GM21717 (cell line): ENCODE data around the gene CACNA2D1.
"Not testable (repeated sequence)": the region's sequence is repeated elsewhere in the genome, so short reads cannot be mapped to it uniquely, and the experiment has no call there.

Experiments
- ATAC-seq: cut with Tn5 transposase; IDR thresholded peaks from one replicate; pipeline ENCODE4 v1.9.1; 2021; ENCODE audit warnings: mild to moderate bottlenecking, moderate library complexity; ENCODE audit not compliant: unreplicated experiment

Gene CACNA2D1

DNA sequence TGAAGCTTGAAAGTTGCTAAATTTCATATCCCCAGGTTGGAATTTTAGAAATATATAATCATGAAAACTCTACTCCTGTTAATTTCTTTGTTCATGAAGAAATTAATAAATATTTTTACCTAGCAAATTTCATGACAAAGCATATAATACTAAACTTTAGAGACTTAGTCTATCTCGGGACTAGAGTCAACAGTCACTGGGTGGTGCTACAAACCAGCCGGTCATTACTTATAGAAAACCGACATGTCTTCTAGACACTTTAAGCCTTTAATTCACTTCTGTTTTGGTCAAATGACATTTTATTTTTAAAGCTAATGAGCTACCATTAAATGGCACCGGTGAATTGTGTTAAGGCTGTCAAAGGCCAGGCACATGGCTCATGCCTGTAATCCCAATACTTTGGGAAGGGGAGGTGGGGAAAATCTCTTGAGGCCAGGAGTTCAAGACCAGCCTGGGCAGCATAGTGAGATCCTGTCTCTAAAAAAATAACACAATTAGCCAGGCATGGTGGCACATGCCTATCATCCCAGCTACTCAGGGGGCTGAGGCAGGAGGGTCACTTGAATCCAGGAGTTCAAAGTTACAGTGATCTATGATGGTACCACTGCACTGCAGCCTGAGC, 270.1 kb downstream of the CACNA2D1 start:
- no peak for ATAC-seq

DNA sequence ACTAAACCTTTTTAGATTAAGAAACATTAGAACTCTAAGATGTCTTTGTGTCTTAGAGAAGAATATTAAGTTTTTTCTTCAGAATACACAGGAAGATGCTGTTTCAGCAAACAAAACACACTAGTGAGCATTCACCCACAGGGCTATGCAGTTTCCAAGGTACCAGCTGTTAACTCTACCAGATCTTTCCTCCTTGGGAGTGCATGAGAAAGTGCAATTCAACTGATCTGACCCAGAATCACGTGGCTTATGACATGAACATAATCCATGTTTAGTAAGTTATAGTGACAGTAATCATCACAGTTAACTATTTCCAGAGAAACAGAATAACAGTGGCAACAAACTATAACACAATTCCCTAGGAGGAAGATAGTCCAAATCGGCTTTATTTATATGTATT, 270.7 kb downstream of the CACNA2D1 start:
- no peak for ATAC-seq

DNA sequence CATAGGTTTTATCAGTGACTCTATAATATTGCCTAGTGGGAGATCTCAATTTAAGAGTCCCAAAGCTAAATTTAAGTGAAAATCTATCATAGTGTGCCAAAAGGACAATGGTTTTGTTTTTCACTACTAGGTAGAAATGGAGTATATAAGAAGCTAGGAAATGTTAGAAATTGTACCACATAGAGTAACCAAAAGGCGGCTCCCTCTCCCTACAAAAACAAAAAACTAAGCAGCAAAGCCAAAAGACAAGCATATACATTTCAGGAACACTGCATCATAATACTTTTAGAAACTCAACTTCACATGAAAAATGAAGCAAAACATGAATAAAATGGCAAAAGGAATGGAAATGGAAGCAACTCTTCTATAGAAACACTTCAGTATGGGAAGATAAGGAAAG, 271.6 kb downstream of the CACNA2D1 start:
- no peak for ATAC-seq

DNA sequence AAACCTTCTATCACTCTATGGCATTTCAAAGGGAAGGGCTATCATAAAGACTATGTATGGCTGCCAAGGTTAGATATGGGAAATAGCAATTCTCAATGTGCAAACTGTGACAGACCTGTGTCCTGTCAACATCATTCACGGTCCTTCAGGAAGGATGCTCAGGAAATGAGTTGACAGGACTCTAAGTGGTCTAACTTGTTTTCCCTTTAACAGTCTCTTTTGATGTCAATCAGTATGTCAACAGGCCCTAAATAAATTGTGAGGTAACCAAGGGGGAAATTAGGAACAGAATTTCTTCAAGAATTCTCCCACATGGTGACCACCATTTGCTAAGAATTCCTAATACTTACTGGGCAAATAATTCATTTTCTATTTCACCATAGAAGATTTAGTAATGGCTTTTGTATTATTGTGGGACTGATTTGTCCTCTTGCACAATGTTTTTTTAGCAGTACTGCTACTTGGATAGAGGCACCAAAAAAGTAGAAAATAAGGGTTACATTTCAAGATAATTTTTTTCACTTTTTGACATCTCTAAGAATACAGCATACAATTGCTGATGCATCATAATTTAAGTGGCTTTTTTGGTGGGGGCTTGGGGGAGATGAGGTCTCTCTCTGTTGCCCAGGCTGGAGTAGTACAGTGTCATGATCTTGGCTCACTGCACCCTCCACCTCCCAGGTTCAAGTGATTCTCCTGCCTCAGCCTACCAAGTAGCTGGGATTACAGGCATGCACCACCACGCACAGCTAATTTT, 275.8 kb downstream of the CACNA2D1 start:
- ATAC-seq, result no peak

DNA sequence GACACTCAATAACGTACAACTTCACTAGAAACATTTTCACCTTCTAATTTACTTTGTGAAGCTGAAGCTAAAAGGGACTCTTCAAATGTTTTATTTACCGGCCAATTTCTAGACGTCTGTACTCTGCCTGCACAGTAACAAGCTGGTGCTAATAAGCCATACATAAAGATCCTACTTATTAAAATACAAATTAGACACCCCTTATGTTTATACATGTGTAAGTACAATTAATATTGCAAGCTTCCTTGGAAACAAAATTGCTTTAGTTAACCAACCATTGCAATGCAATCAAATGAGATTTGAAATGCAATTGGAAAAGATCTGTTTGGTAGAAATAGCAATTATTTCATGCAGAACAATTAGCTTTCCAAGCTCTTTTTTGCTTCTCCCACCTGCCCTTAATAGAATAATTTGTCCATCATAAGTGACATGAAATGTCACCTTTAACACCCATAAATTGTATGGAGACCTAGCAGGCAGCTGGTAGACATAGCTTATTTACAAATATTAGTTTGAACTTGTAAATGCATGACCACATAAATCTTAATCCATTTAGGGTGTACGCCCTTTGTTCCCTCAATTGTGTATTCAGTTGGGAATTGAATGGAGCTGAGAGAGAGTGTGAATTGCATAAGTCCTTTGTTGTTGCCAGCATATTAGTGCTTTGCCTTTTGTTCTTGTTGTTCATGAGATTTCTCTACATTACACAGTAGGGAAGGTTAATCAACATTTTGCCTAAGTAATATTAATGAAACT, 277.1 kb downstream of the CACNA2D1 start:
- ATAC-seq, result no peak

DNA sequence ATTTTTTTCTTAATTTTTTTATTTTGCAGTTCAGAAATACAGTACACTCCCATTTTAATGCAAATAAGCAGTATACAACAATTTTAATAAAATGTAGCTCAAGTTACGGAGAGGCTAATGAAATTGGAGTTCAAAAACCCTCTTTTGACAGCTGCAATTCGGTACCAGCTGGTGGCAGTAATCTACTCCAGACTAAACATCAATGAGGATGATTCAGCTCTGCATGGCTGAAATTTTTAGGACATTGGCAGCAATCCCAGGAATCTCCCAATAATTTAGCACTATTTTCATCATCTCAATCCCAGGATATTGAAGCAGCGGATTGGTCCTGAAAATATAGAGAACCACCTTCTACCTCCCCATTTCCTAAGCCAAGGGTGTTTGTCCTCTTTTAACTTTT, 278.8 kb downstream of the CACNA2D1 start:
- ATAC-seq, result no peak

DNA sequence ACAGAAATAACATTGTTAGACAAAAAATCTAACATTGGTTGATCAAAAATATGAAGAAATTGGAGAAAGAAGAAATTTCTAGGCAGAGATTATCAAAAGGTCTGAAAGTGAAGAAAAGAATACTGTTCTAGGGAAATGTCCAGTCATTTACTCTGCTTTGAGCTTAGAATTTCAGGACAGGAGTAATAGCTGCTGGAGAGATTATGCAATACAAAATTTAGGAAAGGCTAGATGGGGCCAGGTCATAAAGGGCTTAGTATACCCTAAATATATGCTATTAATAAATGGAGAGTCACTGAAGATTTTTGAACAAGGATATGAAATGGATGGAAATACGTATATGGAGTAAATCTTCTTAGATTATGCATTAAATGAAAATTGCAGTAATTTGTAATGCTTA, 279.2 kb downstream of the CACNA2D1 start:
- ATAC-seq, result no peak

DNA sequence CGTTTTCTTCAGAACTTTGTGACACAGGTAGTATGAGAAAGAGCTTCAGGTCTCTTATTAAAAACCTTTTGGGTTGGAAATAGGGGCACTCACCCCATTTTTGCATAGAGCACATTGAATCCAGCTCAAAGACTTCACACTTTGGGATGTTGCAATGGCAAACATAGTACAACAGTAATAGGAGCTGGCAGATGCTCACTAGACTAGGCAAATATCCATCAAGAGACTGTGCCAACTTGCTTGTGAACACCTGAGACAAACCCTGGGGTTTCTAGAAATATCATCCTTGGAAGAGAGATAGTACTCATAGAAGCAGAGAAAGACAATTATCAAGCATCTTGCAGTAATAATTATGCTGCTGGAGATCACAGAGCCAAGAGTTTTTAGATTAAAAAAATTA, 280.0 kb downstream of the CACNA2D1 start:
- no peak for ATAC-seq

DNA sequence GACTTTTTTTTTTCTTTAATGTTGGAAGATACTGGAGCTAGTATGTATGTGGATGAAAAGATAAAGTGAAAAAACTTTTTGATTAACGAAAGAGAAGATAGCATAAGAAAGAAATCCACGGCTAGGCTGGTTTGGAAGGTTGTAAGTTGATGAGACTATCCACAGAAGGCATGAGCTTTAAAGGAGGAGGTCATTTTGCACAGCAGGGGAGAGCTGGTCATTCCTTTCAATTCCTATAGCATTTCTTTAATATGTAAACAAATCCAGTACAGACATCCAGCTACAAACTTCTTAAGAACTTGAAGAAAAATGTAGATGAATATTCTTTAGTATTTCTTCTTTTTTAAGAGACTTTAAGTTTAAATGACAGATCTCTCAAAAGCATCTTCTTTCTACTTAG, 281.3 kb downstream of the CACNA2D1 start:
- no peak for ATAC-seq

DNA sequence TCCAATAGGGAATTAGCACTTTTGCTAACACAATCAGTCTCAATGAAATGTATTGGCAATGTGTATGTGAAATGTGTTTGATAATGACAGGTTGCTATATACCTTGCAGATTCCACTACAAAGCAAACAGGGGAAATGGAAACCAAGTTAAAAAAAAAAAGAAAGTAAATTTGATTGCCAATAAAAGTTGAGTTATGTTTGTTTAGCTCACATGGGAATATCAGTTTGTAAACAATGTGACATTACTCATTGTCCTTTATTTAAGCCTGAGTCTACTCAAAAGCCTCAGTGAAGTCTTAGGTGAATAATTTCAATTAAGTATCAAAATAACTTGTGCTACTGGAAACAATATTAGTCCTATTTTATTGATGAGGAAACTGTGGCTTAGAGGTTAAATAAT, 285.2 kb downstream of the CACNA2D1 start:
- no peak for ATAC-seq

DNA sequence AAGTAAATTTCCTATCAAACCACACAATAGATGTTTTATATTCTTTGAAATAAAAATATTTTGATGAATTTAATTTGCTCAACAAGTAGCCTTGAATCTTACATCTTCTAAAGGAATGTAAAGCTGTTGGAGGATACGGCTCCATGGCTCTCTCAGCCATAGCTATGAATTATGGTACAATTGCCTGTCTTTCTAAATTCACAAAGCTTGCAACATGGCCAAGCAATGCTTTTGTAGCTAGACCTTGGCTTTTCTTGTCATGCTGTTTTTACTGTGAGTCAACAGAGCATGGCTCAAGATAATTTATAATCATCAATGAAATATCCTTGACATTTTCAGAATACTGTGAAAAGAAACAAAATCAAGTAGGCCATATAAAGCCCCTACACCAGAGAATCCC, 286.7 kb downstream of the CACNA2D1 start:
- no peak for ATAC-seq

DNA sequence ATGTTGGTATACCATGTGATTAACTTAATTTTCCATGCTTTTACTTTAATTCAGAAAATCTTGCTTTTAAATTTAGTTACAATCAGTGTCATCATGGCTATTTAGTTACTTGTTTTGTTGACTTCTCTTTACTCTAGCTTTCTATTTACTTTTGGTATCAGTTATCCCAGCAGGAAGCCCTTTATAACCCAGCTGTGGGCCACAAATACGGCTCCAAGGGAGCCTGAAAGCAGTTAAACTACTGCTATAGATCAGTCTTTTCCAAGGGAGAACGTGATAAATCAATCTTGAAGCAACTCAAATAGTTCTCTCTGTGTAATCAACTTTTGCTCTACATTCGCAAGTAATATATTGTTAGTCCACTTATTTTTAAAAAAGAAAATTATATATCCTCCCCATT, 287.4 kb downstream of the CACNA2D1 start:
- no peak for ATAC-seq

DNA sequence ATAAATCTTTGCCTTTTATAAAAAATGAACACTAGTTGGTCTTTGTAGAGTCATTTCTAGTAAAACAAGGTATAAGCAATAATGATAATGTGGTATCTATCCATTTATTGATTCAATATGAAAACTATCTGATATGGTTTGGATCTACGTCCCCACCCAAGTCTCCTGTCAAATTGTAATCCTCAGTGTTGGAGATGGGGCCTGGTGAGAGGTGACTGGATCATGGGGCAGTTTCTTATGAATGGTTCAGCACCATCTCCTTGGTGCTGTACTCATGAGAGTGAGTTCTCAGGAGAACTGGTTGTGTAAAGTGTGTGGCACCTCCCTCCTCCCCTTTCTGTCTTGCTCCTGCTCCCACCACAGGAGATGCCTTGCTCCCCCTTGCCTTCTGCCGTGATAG, 288.8 kb downstream of the CACNA2D1 start:
- no peak for ATAC-seq

DNA sequence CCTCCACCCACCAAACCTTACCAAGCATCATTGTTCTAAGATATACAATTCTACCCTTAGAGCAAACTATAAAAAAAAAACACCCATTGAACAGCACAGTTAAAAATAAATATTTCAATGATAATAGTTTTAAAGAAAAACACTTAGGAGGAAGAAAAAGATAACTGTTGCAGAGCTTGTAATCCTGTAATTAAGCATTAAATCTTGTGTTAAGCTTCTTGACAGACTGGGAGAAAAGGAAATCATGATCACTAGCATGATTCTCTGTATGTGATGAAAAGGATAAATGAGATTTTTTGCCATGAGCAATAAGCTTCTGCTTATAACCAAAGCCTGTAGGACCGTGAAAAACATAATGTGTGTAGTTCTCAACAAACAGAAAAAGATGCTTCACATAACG, 289.8 kb downstream of the CACNA2D1 start:
- no peak for ATAC-seq

DNA sequence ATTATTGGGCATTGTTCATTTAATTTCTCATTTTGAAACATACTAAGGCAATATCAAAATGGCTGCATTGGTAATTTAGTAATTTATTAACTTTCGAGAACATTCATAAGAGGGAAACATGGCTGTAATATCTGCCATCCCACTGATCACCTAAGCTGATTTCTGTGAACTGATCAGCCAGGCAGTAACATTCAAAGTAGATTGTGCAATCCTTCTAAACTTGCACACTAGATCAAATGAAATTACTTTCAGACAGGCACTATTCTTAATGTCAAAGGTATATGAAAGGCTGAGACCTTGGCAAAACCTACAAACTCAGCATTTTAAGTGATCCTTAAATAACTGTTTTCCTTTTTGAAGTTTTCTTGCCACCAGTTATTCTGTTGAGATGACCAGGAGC, 290.7 kb downstream of the CACNA2D1 start:
- no peak for ATAC-seq

DNA sequence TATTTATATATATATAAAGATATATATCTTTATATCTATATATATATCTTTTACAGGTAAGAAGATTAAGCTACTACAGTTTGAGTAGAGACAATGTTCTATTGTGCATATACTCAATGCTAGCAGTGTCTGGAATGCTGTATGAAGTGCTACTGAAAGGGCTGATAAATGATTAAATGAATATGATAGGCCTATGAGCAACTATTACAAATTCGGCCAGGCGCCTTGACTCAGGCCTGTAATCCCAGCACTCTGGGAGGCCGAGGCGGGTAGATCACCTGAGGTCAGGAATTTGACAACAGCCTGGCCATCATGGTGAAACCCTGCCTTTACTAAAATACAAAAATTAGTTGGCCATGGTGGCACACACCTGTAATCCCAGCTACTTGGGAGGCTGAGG, 297.1 kb downstream of the CACNA2D1 start:
- no peak for ATAC-seq

DNA sequence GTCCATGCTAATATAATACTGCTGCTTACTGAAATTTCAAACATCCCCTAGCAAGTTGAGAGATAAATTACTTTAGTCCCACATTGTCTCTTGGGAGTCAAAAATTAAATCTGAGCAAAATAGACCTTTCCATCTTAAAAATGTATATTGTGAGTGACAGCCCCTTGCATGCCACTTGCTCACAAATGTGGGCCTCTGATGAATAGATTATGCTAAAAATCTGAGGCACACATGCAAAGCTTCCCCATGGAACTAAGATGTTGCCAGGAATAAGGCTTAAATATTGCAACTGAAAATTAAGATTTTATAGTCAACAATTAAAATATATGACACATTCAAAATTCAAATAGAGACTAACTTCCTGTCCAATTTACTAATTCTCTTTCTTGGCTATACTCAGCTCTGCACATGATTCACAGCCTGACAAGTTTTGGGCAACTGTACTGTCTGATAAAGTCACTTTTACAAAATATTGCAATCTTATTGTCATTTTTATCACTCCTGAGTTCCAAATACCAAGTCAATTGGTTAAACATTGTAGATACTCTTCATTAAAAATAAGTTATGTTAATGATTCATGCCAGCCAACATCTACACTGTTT, 301.2 kb downstream of the CACNA2D1 start:
- ATAC-seq, result no peak

DNA sequence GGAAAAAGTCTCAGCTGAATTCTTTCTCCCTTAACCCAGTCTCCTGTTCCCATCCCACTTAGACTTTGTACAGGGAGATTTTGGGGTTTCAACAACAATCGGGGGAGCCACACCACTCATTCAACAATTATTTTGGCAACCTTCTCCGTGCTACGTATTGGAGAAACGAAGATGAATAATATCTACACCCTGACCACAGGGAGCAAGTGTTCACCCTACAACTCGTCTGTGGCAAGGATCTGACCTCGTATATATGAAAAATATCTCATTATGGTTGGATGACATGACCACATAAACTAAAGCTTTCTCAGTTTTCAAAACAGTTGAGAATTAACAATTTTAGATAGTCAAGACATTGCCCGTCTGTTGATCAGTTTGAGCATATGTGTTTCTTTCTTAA, 302.1 kb downstream of the CACNA2D1 start:
- ATAC-seq, result no peak

DNA sequence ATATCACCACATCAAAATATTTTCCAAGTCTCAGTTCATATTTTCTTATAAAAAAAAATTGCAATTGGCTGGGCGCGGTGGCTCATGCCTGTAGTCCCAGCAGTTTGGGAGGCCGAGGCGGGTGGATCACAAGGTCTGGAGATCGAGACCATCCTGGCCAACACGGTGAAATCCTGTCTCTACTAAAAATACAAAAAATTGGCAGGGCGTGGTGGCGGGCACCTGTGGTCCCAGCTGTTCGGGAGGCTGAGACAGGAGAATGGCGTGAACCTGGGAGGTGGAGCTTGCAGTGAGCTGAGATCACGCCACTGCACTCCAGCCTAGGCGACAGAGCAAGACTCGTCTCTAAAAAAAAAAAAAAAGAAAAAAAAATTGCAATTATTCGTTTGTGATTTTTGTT, 303.0 kb downstream of the CACNA2D1 start:
- not testable (repeated sequence) for ATAC-seq

DNA sequence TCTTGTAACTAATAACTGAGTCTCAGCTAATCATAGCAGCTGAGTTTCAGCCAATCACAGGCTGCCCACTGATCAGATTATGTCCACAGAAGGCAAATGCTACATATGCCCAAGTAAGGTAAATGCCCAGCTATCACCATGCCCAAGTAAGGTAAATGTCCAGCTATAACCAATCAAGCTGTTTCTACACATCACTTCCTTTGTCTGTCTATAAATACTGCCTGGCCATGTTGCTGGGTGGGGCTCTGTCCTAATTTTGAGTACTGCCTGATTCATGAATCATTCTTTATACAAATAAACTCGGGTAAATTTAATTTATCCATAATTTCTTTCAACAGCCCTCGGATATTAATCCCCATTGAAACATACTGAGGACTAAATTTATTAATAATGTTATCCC, 312.4 kb downstream of the CACNA2D1 start:
- no peak for ATAC-seq

DNA sequence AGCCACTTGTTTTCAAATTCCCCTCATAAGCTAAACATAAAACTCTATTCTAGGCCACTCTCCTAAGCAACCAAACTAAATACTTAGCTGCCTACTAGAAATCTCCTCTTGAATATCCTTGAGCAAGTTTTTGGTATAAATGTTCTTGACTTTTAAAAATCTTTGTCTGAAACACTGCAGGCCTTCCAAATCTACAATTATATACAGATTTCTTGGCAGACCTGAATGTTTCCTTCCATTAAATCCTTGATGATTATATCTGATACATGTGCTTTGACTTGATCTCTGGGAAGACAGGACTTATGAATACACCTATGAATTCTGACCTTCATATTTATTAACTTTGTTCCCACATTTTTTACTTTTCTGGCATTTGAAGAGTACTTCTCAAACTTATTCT, 314.5 kb downstream of the CACNA2D1 start:
- ATAC-seq, result no peak

DNA sequence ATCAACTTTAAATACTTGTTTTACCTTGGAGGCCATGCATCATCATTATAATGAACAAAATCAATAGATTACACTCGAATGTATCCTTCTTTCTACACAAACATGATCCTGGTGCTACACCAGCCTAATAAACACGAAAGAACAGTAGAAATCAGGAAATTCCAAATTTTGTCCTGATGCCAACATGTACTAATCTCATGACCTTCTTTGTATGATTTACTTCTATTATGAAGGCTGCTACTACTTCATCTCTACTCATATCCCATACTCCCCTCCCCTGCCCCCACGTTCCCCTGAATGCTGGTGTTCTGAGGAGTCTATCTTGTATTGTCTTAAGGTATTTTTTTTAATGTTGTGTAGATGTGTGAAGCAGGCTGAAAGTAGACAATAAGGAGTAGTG, 315.0 kb downstream of the CACNA2D1 start:
- ATAC-seq, result no peak
